DND-41 (cell line): Measurements from ENCODE around the gene RPTN.

Source experiments
- CTCF ChIP-seq: IDR thresholded peaks from 2 replicates; pipeline ENCODE4 v1.5.1; 2012; ENCODE audit warnings: borderline replicate concordance, low read length, moderate library complexity, mild to moderate bottlenecking; ENCODE audit not compliant: poor library complexity, severe bottlenecking; ENCODE audit errors: extremely low read depth
- EZH2 ChIP-seq: IDR thresholded peaks from 3 replicates; pipeline ENCODE4 v1.6.1; 2012; ENCODE audit warnings: borderline replicate concordance, low read depth, mild to moderate bottlenecking, moderate library complexity, low read length, inconsistent platforms; ENCODE audit not compliant: severe bottlenecking

GRCh38 chr1:152167835-152168534 is 9.0 kb upstream of the RPTN start:
- no peak for TF ChIP-seq EZH2
- TF ChIP-seq CTCF, result no peak
